Neural progenitor cell (in vitro differentiated cells): Measurements from ENCODE around the gene BTN2A1. TPM values are rescaled to one million over a fixed set of nuclear protein-coding genes. Genes with fewer than 3 reads are reported as not detected.

ENCODE experiments used
- DNase-seq: peaks from one replicate; pipeline ENCODE4 v3.0.0-alpha.2; 2016; ENCODE audit warnings: low spot score
- H2AFZ ChIP-seq: fragments of 200-600 bp; sonication (generic); replicated peaks from 2 replicates; pipeline ENCODE4 v1.6.1; 2016; ENCODE audit warnings: antibody characterized with exemption
- H3F3A ChIP-seq: fragments of 200-600 bp; sonication (generic); 2 replicates; pipeline ENCODE4 v1.6.1; 2016; ENCODE audit warnings: antibody characterized with exemption, low read depth
- H3K27ac ChIP-seq: fragments of 200-600 bp; sonication (generic); 2 replicates; pipeline ENCODE4 v1.5.1; 2016; ENCODE audit warnings: mild to moderate bottlenecking
- H3K27me3 ChIP-seq: fragments of 200-600 bp; sonication (generic); 2 replicates; pipeline ENCODE4 v1.6.1; 2016; ENCODE audit warnings: mild to moderate bottlenecking, moderate library complexity
- H3K36me3 ChIP-seq: fragments of 200-600 bp; sonication (generic); 2 replicates; pipeline ENCODE4 v1.5.1; 2016
- H3K4me1 ChIP-seq: fragments of 200-600 bp; sonication (generic); 2 replicates; pipeline ENCODE4 v1.6.1; 2016; ENCODE audit warnings: mixed run types
- H3K4me2 ChIP-seq: fragments of 200-600 bp; sonication (generic); 2 replicates; pipeline ENCODE4 v1.6.1; 2016
- H3K4me3 ChIP-seq: fragments of 200-600 bp; sonication (generic); 2 replicates; pipeline ENCODE4 v1.5.1; 2016
- H3K79me2 ChIP-seq: fragments of 200-600 bp; sonication (generic); 2 replicates; pipeline ENCODE4 v1.6.1; 2016; ENCODE audit warnings: low read depth
- H3K9ac ChIP-seq: fragments of 200-600 bp; sonication (generic); 2 replicates; pipeline ENCODE4 v1.6.1; 2016
- H3K9me3 ChIP-seq: fragments of 200-600 bp; sonication (generic); 2 replicates; pipeline ENCODE4 v1.5.1; 2016; ENCODE audit warnings: low read depth
- H4K20me1 ChIP-seq: fragments of 200-600 bp; sonication (generic); 2 replicates; pipeline ENCODE4 v1.6.1; 2016; ENCODE audit warnings: low read depth
- H3K27ac Mint-ChIP-seq: 3 replicates; pipeline ENCODE4 v1.8.0; 2021; ENCODE audit warnings: mixed read lengths
- H3K27me3 Mint-ChIP-seq: 2 replicates; pipeline ENCODE4 v1.8.0; 2022; ENCODE audit warnings: low read depth, mild to moderate bottlenecking, inconsistent platforms, moderate library complexity, mixed read lengths; ENCODE audit not compliant: insufficient read depth
- H3K36me3 Mint-ChIP-seq: 3 replicates; pipeline ENCODE4 v1.8.0; 2021; ENCODE audit warnings: mixed read lengths
- H3K4me1 Mint-ChIP-seq: 3 replicates; pipeline ENCODE4 v1.8.0; 2021; ENCODE audit warnings: mixed read lengths
- H3K4me3 Mint-ChIP-seq: 3 replicates; pipeline ENCODE4 v1.8.0; 2021; ENCODE audit warnings: mild to moderate bottlenecking, moderate library complexity, mixed read lengths
- H3K9me3 Mint-ChIP-seq: 3 replicates; pipeline ENCODE4 v1.8.0; 2020; ENCODE audit warnings: mixed read lengths
- CTCF ChIP-seq: fragments of 200-600 bp; sonication (generic); IDR thresholded peaks from 2 replicates; pipeline ENCODE4 v1.5.1; 2017; ENCODE audit warnings: antibody characterized with exemption, mild to moderate bottlenecking
- EZH2 ChIP-seq: fragments of 200-600 bp; sonication (generic); IDR thresholded peaks from 2 replicates; pipeline ENCODE4 v1.6.1; 2017; ENCODE audit warnings: antibody characterized with exemption, mild to moderate bottlenecking, moderate library complexity
- EZH2phosphoT487 ChIP-seq: fragments of 200-600 bp; sonication (generic); IDR thresholded peaks from 2 replicates; pipeline ENCODE4 v1.6.1; 2017; ENCODE audit warnings: antibody characterized with exemption
- total RNA-seq: library from RNA; depleted of rRNA; stranded (reverse); fragments of >200 nt; gene quantifications from 2 replicates; pipeline ENCODE4 v1.2.3, GENCODE V29; 2015; ENCODE audit warnings: low replicate concordance

The BTN2A1 gene
- total RNA-seq, 1 donor from 2014 or later, result 11.6 TPM

DNA sequence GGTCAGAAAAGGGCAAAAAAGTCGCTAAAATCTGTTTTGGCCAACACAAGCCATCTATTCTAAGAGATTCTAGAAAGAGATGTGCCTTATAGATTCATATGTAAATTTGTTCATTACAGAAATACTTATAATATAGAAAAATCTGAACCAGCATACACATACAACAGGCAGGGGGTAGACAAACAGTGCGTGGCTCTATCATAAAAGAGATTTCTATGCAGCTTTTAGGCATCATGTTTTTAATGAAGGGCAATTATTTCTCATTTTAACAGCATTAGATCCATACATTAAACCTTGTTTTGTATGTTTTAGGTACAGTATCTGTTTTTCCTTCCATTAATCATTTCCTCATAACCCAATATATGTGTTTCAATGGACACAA, 16.8 kb upstream of the BTN2A1 start:
- H4K20me1 ChIP-seq, result no peaks in the 10 kb centered on the region
- Mint-ChIP-seq H3K9me3 (peaks cover 3% of the 10 kb centered on the region), H3K4me1 (peaks cover 7% of the 10 kb centered on the region), H3K4me3 (no peak overlapping the region), H3K36me3 (peaks cover 3% of the 10 kb centered on the region), H3K27me3 (peaks cover 3% of the 10 kb centered on the region), H3K27ac (no peak overlapping the region)
- TF ChIP-seq EZH2phosphoT487 (no peak), CTCF (no peak), EZH2 (no peak)
- no peak overlapping the region for H3K4me3 ChIP-seq
- H3K4me1 ChIP-seq, result peaks cover 9% of the 10 kb centered on the region
- no peak overlapping the region for H2AFZ ChIP-seq
- H3K9me3 ChIP-seq, result no peaks in the 10 kb centered on the region
- H3K9ac ChIP-seq, result no peak overlapping the region
- H3K4me2 ChIP-seq, result no peak overlapping the region
- H3K27ac ChIP-seq, result no peak overlapping the region
- H3K36me3 ChIP-seq, result no peaks in the 10 kb centered on the region
- H3F3A ChIP-seq, result no peaks in the 10 kb centered on the region
- no peak for DNase-seq
- no peaks in the 10 kb centered on the region for H3K27me3 ChIP-seq
- no peaks in the 10 kb centered on the region for H3K79me2 ChIP-seq

GRCh38 chr6:26441977-26442376, 15.8 kb upstream of the BTN2A1 start:
- peaks cover 3% of the 10 kb centered on the region for H3K9me3 Mint-ChIP-seq
- Histone ChIP-seq H3K9ac (no peak overlapping the region), H4K20me1 (no peaks in the 10 kb centered on the region), H3K27ac (no peak overlapping the region), H3K36me3 (no peaks in the 10 kb centered on the region), H3K4me1 (peaks cover 8% of the 10 kb centered on the region), H3K4me2 (no peak overlapping the region), H3F3A (no peaks in the 10 kb centered on the region), H3K9me3 (no peaks in the 10 kb centered on the region), H2AFZ (no peak overlapping the region), H3K79me2 (no peaks in the 10 kb centered on the region), H3K4me3 (no peak overlapping the region), H3K27me3 (no peaks in the 10 kb centered on the region)
- peaks cover 3% of the 10 kb centered on the region for H3K4me1 Mint-ChIP-seq
- H3K27ac Mint-ChIP-seq, result no peak overlapping the region
- TF ChIP-seq CTCF (no peak), EZH2phosphoT487 (no peak), EZH2 (no peak)
- no peak overlapping the region for H3K4me3 Mint-ChIP-seq
- H3K27me3 Mint-ChIP-seq, result no peaks in the 10 kb centered on the region
- no peaks in the 10 kb centered on the region for H3K36me3 Mint-ChIP-seq
- DNase-seq, result no peak

DNA sequence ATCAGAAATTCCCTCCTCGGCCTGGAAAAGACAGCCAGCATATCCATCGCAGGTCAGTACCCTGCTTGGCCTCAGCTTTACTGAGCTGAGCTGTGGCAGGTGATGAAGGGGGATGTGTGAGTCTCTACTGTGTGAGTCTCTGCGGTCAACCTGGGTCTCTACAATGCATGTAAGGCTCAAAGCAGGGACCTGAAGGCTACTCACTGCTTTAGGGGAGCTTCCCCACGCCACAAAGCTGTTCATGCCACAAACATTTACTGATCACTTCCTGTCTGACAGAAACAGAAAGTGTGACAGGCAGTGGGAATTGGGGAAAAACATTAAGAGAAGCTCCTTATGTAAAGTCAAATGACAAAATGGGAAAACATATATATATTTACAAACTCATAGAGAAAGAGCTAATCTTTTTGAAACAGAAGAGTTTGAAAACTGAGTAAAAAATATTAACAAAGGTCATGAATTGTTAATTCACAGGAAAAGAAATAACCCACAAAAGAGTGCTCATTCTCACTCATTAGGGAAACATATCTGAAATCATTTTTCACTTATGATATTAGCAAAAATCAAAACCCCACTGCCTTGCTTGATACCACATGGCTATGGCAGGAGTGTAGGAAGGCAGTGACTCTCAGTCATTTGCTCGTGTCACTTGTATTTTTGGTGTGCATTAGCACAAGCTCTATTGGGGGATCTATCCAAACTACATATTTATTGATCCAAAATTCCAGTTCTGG, 11.7 kb upstream of the BTN2A1 start:
- H3K9ac ChIP-seq, result no peak overlapping the region
- no peak overlapping the region for H3K27ac ChIP-seq
- Mint-ChIP-seq H3K4me3 (no peak overlapping the region), H3K36me3 (no peaks in the 10 kb centered on the region), H3K9me3 (no peaks in the 10 kb centered on the region), H3K4me1 (no peaks in the 10 kb centered on the region), H3K27ac (no peak overlapping the region), H3K27me3 (no peaks in the 10 kb centered on the region)
- TF ChIP-seq EZH2 (no peak), EZH2phosphoT487 (no peak), CTCF (no peak)
- DNase-seq, result no peak
- no peaks in the 10 kb centered on the region for H3K9me3 ChIP-seq
- no peaks in the 10 kb centered on the region for H3K36me3 ChIP-seq
- no peaks in the 10 kb centered on the region for H3F3A ChIP-seq
- no peaks in the 10 kb centered on the region for H3K27me3 ChIP-seq
- no peak overlapping the region for H2AFZ ChIP-seq
- no peaks in the 10 kb centered on the region for H3K79me2 ChIP-seq
- H3K4me1 ChIP-seq, result no peaks in the 10 kb centered on the region
- no peak overlapping the region for H3K4me2 ChIP-seq
- H4K20me1 ChIP-seq, result no peaks in the 10 kb centered on the region
- no peak overlapping the region for H3K4me3 ChIP-seq
